ENCODE results near the gene ZNF770. TPM values are rescaled to one million over a fixed set of nuclear protein-coding genes. Genes with fewer than 3 reads are reported as not detected.
A peak's percentile ranks its signal among the peaks of the same experiment; 100 is the strongest.

Gene ZNF770
- polyA plus RNA-seq (2011; rRNA removed): 20.2 and 26.9 TPM in 2 replicates
- polyA minus RNA-seq (2011; rRNA and poly(A)+ RNA removed): 15.5 and 37.9 TPM in 2 replicates

- DNase-seq (ENCODE audit: low read depth, low spot score): peak; percentile 26
- H3K4me3 ChIP-seq (ENCODE audit: low read depth, low read length): peak within 1 kb of the TSS; percentile 93
- ChIA-PET POLR2A (interaction anchor here (0.7 to 1.7 kb wide), 7 partner anchors 12 to 72 kb away, joined by 3 to 34 read pairs (median 3); partner anchors contain the start of gene AQR), CTCF (interaction anchor here (0.6 to 3.4 kb wide), 3 partner anchors 18 to 462 kb away, joined by 3 to 17 read pairs (median 5); partner anchors contain the start of gene AQR)
- peak within 1 kb of the TSS; percentile 91 for H3K27ac ChIP-seq (ENCODE audit: low read depth, low read length)
- TF ChIP-seq CTCF (IDR thresholded peaks at IDR 0.05; ENCODE audit: low read depth, low read length): no peak
- H3K27me3 ChIP-seq (ENCODE audit: control insufficient read depth, insufficient read depth, low read length): no peaks in the 10 kb centered on the region
- no peaks in the 10 kb centered on the region for H3K9me3 ChIP-seq (ENCODE audit: control insufficient read depth, insufficient read depth, low read length)
Measured at GRCh38 chr15:34988027-34988902, at the start of gene ZNF770. TSS of gene ZNF770 (minus strand) at chr15:34988287. CDS start at chr15:34983434, 4,853 bp downstream.

GRCh38 chr15:35028235-35028984 lies 40.3 kb upstream of the ZNF770 start:
- Histone ChIP-seq H3K27ac (ENCODE audit: low read depth, low read length) (no peak overlapping the region), H3K4me3 (ENCODE audit: low read depth, low read length) (no peak overlapping the region), H3K27me3 (ENCODE audit: control insufficient read depth, insufficient read depth, low read length) (no peaks in the 10 kb centered on the region), H3K9me3 (ENCODE audit: control insufficient read depth, insufficient read depth, low read length) (no peaks in the 10 kb centered on the region; the same call in 1 of the 2 replicates)
- TF ChIP-seq CTCF (IDR thresholded peaks at IDR 0.05; ENCODE audit: low read depth, low read length): no peak
- no peak for DNase-seq (ENCODE audit: low read depth, low spot score)
- CTCF ChIA-PET: no interaction called here
- POLR2A ChIA-PET: no interaction called here

- Histone ChIP-seq H3K9me3 (ENCODE audit: control insufficient read depth, insufficient read depth, low read length) (no peaks in the 10 kb centered on the region; the same call in 1 of the 2 replicates), H3K27me3 (ENCODE audit: control insufficient read depth, insufficient read depth, low read length) (no peaks in the 10 kb centered on the region), H3K27ac (ENCODE audit: low read depth, low read length) (no peak overlapping the region), H3K4me3 (ENCODE audit: low read depth, low read length) (no peak overlapping the region)
- CTCF ChIA-PET: no interaction called here
- TF ChIP-seq CTCF (IDR thresholded peaks at IDR 0.05; ENCODE audit: low read depth, low read length): no peak
- POLR2A ChIA-PET: interaction anchor here (0.7 kb wide), 1 partner anchor 37 kb away, joined by 3 read pairs; no protein-coding TSS in a partner anchor
- no peak for DNase-seq (ENCODE audit: low read depth, low spot score)
Measured at GRCh38 chr15:35023804-35024203, 35.7 kb upstream of the ZNF770 start.

GRCh38 chr15:35020974-35021373 lies 32.9 kb upstream of the ZNF770 start:
- no peak for TF ChIP-seq CTCF (IDR thresholded peaks at IDR 0.05; ENCODE audit: low read depth, low read length)
- CTCF ChIA-PET: no interaction called here
- POLR2A ChIA-PET: no interaction called here

More at GRCh38 chr15:35020974-35021373, 32.9 kb upstream of the ZNF770 start:
- no peak for DNase-seq (ENCODE audit: low read depth, low spot score)
- H3K4me3 ChIP-seq (ENCODE audit: low read depth, low read length): no peak overlapping the region
- H3K9me3 ChIP-seq (ENCODE audit: control insufficient read depth, insufficient read depth, low read length): no peaks in the 10 kb centered on the region
- no peaks in the 10 kb centered on the region for H3K27me3 ChIP-seq (ENCODE audit: control insufficient read depth, insufficient read depth, low read length)
- H3K27ac ChIP-seq (ENCODE audit: low read depth, low read length): no peak overlapping the region

Data from AG04450 (cell line).